CD4-positive, alpha-beta memory T cell (primary cell): Measurements from ENCODE around the gene ARHGAP1. TPM values are rescaled to one million over a fixed set of nuclear protein-coding genes. Genes with fewer than 3 reads are reported as not detected.
"Not testable (repeated sequence)": the region's sequence is repeated elsewhere in the genome, so short reads cannot be mapped to it uniquely, and the experiment has no call there.

ENCODE experiments used
- CTCF ChIA-PET: fragments of 350-600 bp; sonication (Branson Sonifier 250); formaldehyde crosslinking; loops from one replicate; lab custom pipeline; 2021; ENCODE audit warnings: inconsistent platforms; ENCODE audit not compliant: partially characterized antibody; lab: Charles Lee
- POLR2A ChIA-PET: fragments of 350-600 bp; sonication (Branson Sonifier 250); formaldehyde crosslinking; loops from one replicate; lab custom pipeline; 2021; ENCODE audit not compliant: partially characterized antibody; lab: Charles Lee
- DNase-seq, 5 donors: peaks; one replicate each; pipeline versions ENCODE4 v3.0.0 to v3.0.0-alpha.2; 2020 to 2022; ENCODE audit warnings: mixed read lengths in 1 of 5
- H3K27ac ChIP-seq: one replicate; pipeline ENCODE4 v1.7.0; 2013; ENCODE audit warnings: low read depth, low read length
- H3K27me3 ChIP-seq: 2 replicates; pipeline ENCODE4 v1.7.0; 2013; ENCODE audit warnings: mild to moderate bottlenecking, low read length, moderate library complexity; ENCODE audit not compliant: insufficient read depth
- H3K36me3 ChIP-seq: 2 replicates; pipeline ENCODE4 v1.7.0; 2013; ENCODE audit warnings: mild to moderate bottlenecking, low read length, moderate library complexity; ENCODE audit not compliant: insufficient read depth
- H3K4me1 ChIP-seq: 2 replicates; pipeline ENCODE4 v1.7.0; 2013; ENCODE audit warnings: mild to moderate bottlenecking, low read length, moderate library complexity; ENCODE audit not compliant: insufficient read depth
- H3K4me3 ChIP-seq, 2 donors: one replicate each; pipeline ENCODE4 v1.7.0; 2013; ENCODE audit warnings: low read length in 2 of 2, mild to moderate bottlenecking in 1 of 2
- H3K9me3 ChIP-seq, 2 donors: one replicate each; pipeline ENCODE4 v1.7.0; 2013; ENCODE audit warnings: low read length in 2 of 2, control low read depth in 1 of 2; ENCODE audit not compliant: control insufficient read depth in 1 of 2
- H3K27ac Mint-ChIP-seq, 7 donors: one replicate each; pipeline ENCODE4 v1.8.0; 2020 to 2021; ENCODE audit warnings: mixed read lengths in 7 of 7, mild to moderate bottlenecking in 6 of 7, inconsistent platforms in 3 of 7, moderate library complexity in 3 of 7
- H3K27me3 Mint-ChIP-seq, 2 donors: one replicate each; pipeline ENCODE4 v1.8.0; 2020 to 2021; ENCODE audit warnings: mixed read lengths in 2 of 2
- H3K36me3 Mint-ChIP-seq, 2 donors: one replicate each; pipeline ENCODE4 v1.8.0; 2020 to 2021; ENCODE audit warnings: mixed read lengths in 2 of 2, inconsistent platforms in 1 of 2, mild to moderate bottlenecking in 1 of 2
- H3K4me1 Mint-ChIP-seq, 4 donors: one replicate each; pipeline ENCODE4 v1.8.0; 2020 to 2021; ENCODE audit warnings: mixed read lengths in 4 of 4, mild to moderate bottlenecking in 1 of 4
- H3K4me3 Mint-ChIP-seq, 8 donors: one replicate each; pipeline ENCODE4 v1.8.0; 2020 to 2021; ENCODE audit warnings: mixed read lengths in 8 of 8, mild to moderate bottlenecking in 7 of 8, moderate library complexity in 6 of 8, inconsistent platforms in 3 of 8
- H3K9me3 Mint-ChIP-seq, 8 donors: one replicate each; pipeline ENCODE4 v1.8.0; 2020 to 2021; ENCODE audit warnings: mixed read lengths in 8 of 8, mild to moderate bottlenecking in 5 of 8, inconsistent platforms in 3 of 8, moderate library complexity in 1 of 8
- intact Hi-C: fragments of 100-400 bp; cut with micrococcal nuclease; formaldehyde crosslinking; loops from one replicate; pipeline ENCODE4 v1.15.1; 2023
- polyA plus RNA-seq, 2 donors: library from polyadenylated mRNA; unstranded; fragments of 300-500 nt; fragmentation: Illumina TruSeq; gene quantifications; one replicate each; pipeline ENCODE4 v1.2.3, GENCODE V29; 2021
- total RNA-seq, 2 experiments: library from RNA; stranded (reverse); gene quantifications; one replicate each; pipeline ENCODE4 v1.2.3, GENCODE V29; 2021

ARHGAP1 gene
- total and polyA plus RNA-seq, 4 experiments from 2014 or later = 39.0 to 85.8 (median 66.7) TPM

DNA sequence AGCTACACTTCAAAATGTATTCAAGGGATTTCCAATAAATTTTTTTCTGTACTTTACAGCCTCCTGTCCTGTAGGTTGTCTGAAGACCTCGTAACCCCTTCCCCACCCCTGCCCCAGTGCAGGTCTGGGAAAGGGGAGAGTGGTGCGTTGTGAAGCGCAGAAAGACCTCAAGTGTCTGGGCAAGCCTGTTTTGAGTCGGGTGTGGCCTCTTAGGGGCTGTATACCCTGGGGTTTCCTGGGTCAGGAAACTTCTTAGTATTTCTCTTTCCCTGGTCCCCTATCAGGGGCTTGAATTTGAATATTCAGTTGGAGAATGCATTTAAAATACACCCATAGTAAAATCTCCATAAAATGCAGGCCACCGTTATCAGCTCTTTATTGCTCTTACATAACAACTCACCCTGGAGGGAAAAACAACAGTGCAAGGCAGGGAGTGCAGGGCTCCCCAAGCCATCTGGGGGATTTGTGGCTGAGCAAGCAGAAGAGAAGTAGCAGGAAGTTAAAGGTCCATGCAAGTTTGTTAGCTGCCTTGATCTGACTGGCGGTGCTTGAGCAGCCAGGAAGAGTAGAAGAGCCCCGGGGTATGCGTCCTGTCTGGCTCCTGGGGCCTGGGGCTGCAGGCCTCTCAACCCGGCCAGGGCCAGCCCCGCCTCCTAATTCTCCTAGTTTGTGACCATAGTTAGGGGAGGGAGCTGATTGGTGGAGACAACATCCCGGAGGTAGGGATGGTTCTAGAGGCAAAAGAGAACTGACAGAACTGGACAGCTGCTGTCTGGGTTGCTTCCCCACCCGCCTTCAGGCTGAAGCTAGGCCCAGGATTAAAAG is 25.7 kb downstream of the ARHGAP1 start:
- Mint-ChIP-seq H3K27ac (peak overlapping the region; percentile 89 to 97 (median 93)), H3K9me3 (no peaks in the 10 kb centered on the region), H3K4me3 (peak overlapping the region in 7 of 8 donors; percentile 66 to 80 (median 76)), H3K27me3 (no peaks in the 10 kb centered on the region), H3K36me3 (peaks cover 36 to 51% of the 10 kb centered on the region in 2 donors), H3K4me1 (peaks cover 44 to 86% (median 70%) of the 10 kb centered on the region in 4 donors)
- Histone ChIP-seq H3K27ac (peak overlapping the region; percentile 20), H3K27me3 (no peaks in the 10 kb centered on the region), H3K4me3 (no peak overlapping the region), H3K4me1 (peaks cover 78% of the 10 kb centered on the region), H3K36me3 (peaks cover 33% of the 10 kb centered on the region), H3K9me3 (no peaks in the 10 kb centered on the region)
- ChIA-PET POLR2A (interaction anchor here (0.9 to 3.0 kb wide), 9 partner anchors 9 to 1040 kb away, joined by 3 to 41 read pairs (median 5); partner anchors contain the start of genes AGBL2, ARHGAP1, ATG13 and HARBI1), CTCF (interaction anchor here (0.8 to 2.3 kb wide), 4 partner anchors 19 to 323 kb away, joined by 3 to 11 read pairs (median 3); partner anchors contain the start of gene AMBRA1)
- peak in 4 of 5 donors; percentile 27 to 35 (median 31) for DNase-seq
- intact Hi-C loops = no loop called here

DNA sequence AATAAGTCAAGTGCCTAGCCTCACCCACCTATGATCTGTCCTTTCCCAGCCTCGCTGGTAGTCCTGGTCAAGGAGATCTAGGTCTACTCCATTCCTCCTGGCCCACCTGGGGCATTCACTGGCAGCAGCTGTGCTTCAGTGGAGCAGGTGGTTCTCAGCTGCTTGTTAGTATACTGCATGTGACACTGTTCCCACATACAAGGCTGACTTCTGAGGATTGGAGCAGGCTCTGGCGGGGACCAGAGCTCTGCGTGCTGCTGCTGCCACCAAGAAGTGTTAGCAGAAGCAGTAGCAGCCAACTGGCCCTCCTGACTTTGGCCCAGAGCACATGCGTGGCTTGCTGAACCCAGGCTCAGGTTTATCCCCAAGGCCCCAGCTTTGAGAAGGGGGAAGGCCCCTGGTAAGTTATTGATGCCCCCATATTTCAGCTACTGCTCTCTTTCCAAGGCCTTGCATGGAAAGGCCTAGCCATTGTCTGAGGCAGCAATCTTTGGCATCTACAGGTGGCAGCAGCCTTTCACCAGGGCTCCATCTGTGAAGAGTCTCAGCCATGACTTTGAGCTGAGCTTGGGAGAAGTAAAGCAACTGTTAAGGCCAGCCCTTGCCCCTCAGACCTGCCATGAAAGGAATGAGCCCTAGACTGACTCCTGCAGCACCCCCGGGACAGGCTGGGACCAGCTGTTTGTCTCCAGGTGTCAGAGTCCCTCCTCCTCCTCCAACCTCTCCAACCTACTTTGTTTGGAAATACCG is 26.5 kb downstream of the ARHGAP1 start:
- Mint-ChIP-seq H3K27ac (peak overlapping the region; percentile 81 to 97 (median 93)), H3K27me3 (no peaks in the 10 kb centered on the region), H3K4me3 (peak overlapping the region in 3 of 8 donors; percentile 66 to 80 (median 77)), H3K4me1 (peaks cover 49 to 93% (median 78%) of the 10 kb centered on the region in 4 donors), H3K36me3 (peaks cover 42 to 55% of the 10 kb centered on the region in 2 donors), H3K9me3 (no peaks in the 10 kb centered on the region)
- intact Hi-C loops = no loop called here
- Histone ChIP-seq H3K4me3 (no peak overlapping the region), H3K9me3 (no peaks in the 10 kb centered on the region), H3K27ac (peak overlapping the region; percentile 20), H3K27me3 (no peaks in the 10 kb centered on the region), H3K4me1 (peaks cover 85% of the 10 kb centered on the region), H3K36me3 (peaks cover 32% of the 10 kb centered on the region)
- ChIA-PET CTCF (interaction anchor here (0.8 to 2.3 kb wide), 5 partner anchors 20 to 322 kb away, joined by 3 to 11 read pairs (median 3); partner anchors contain the start of genes AMBRA1 and HARBI1), POLR2A (interaction anchor here (0.6 to 3.0 kb wide), 9 partner anchors 8 to 1041 kb away, joined by 3 to 41 read pairs (median 3); partner anchors contain the start of genes AGBL2, ARHGAP1 and ZNF408)
- no peak for DNase-seq

DNA sequence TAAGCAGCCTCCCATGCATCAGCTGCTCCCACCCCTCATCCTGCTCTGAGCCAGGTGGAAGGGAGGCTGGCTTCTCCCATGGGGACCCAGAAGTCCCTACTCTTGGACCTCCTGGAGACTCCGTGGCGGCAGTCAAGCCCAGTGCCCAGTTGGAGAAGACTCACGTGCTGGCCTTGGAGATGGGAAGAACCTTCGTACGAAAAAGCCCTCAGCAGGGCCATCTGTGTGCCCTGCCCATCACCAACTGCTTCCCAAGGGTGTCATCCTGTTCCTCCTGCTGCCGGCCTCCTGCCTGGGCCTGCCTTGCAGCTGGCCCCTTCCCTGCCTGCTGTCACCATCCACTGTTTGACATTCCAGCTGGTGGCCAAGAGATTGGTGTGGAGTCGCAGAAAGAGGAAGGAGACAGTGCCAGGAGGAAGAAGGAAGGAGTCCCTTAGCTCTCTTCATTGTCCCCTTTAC is 28.0 kb downstream of the ARHGAP1 start:
- Histone ChIP-seq H3K27me3 (no peaks in the 10 kb centered on the region), H3K9me3 (no peaks in the 10 kb centered on the region), H3K4me1 (peaks cover 85% of the 10 kb centered on the region), H3K36me3 (peaks cover 37% of the 10 kb centered on the region), H3K4me3 (no peak overlapping the region), H3K27ac (peak overlapping the region; percentile 30)
- CTCF ChIA-PET = interaction anchor here (1.9 to 4.2 kb wide), 4 partner anchors 9 to 54 kb away, joined by 8 to 61 read pairs (median 14); partner anchors contain the start of genes ARHGAP1, ATG13, HARBI1 and ZNF408
- Mint-ChIP-seq H3K4me3 (peak overlapping the region; percentile 27 to 92 (median 77)), H3K27ac (peak overlapping the region; percentile 85 to 96 (median 94)), H3K4me1 (peaks cover 46 to 89% (median 73%) of the 10 kb centered on the region in 4 donors), H3K36me3 (peaks cover 41 to 57% of the 10 kb centered on the region in 2 donors), H3K9me3 (no peaks in the 10 kb centered on the region), H3K27me3 (no peaks in the 10 kb centered on the region)
- POLR2A ChIA-PET = interaction anchor here (0.7 to 3.4 kb wide), 4 partner anchors 16 to 29 kb away, joined by 3 to 85 read pairs (median 6); partner anchors contain the start of genes ARHGAP1 and ZNF408
- intact Hi-C loops = no loop called here
- no peak for DNase-seq

DNA sequence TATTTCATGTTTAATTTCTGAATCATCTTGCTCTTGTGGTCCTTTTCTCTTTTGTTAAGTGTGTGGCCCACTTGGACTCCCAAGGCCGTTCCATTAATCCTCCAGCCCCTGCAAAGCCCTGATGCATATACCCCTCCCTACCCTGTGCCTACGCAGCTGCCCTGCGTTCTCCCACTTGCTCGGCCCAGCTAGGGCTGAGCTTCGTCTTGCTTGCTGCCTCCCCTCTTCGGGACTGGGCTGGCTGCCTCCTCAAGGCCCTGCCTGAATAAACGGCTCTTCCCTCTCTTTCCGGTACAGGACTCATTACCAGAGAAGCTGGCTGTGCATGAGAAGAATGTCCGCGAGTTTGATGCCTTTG is 28.5 kb downstream of the ARHGAP1 start:
- Mint-ChIP-seq H3K36me3 (peaks cover 41 to 57% of the 10 kb centered on the region in 2 donors), H3K4me1 (peaks cover 41 to 84% (median 71%) of the 10 kb centered on the region in 4 donors), H3K27ac (peak overlapping the region; percentile 78 to 96 (median 94)), H3K27me3 (no peaks in the 10 kb centered on the region), H3K9me3 (no peaks in the 10 kb centered on the region), H3K4me3 (peak overlapping the region; percentile 33 to 92 (median 82))
- Histone ChIP-seq H3K27me3 (no peaks in the 10 kb centered on the region), H3K27ac (peak overlapping the region; percentile 30), H3K4me1 (peaks cover 81% of the 10 kb centered on the region), H3K4me3 (no peak overlapping the region), H3K36me3 (peaks cover 41% of the 10 kb centered on the region), H3K9me3 (no peaks in the 10 kb centered on the region)
- DNase-seq = no peak
- ChIA-PET CTCF (interaction anchor here (1.3 to 4.2 kb wide), 7 partner anchors 9 to 54 kb away, joined by 4 to 61 read pairs (median 8); partner anchors contain the start of genes ARHGAP1, ATG13, HARBI1 and ZNF408), POLR2A (interaction anchor here (0.7 to 3.4 kb wide), 6 partner anchors 12 to 55 kb away, joined by 3 to 85 read pairs (median 8); partner anchors contain the start of genes ARHGAP1, ATG13, HARBI1 and ZNF408)
- intact Hi-C loops = loop anchor here (1.0 kb wide), 2 partner anchors 28 to 55 kb away; partner anchors contain the start of genes ARHGAP1, ATG13 and HARBI1

DNA sequence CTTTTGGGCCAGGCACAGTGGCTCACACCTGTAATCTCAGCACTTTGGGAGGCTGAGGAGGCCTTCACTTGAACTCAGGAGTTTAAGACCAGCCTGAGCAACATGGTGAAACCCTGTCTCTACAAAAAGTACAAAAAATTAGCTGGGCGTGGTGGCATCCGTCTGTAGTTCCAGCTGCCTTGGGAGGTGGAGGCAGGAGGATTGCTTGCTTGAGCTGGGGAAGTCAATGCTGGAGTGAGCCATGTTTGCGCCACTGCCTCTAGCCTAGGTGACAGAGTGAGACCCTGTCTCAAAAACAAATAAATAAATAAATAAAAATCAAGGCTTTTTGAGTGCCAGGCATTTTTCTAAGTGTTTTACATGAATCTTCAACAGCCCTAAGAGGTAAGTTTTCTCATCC is 29.9 kb downstream of the ARHGAP1 start:
- H3K27ac Mint-ChIP-seq = peak overlapping the region in 6 of 7 donors; percentile 85 to 96 (median 93)
- ChIA-PET POLR2A (interaction anchor here (0.7 to 3.4 kb wide), 13 partner anchors 10 to 266 kb away, joined by 3 to 85 read pairs (median 6); partner anchors contain the start of genes AMBRA1, ARHGAP1, ATG13 and CSTPP1), CTCF (interaction anchor here (0.6 to 4.2 kb wide), 22 partner anchors 9 to 474 kb away, joined by 3 to 61 read pairs (median 4); partner anchors contain the start of genes ARHGAP1, ATG13, F2 and HARBI1)
- H3K4me1 ChIP-seq = peaks cover 67% of the 10 kb centered on the region
- H3K36me3 ChIP-seq = peaks cover 54% of the 10 kb centered on the region
- H3K27me3 Mint-ChIP-seq, H3K9me3 Mint-ChIP-seq, H3K27me3 ChIP-seq, H3K4me3 ChIP-seq, DNase-seq, intact Hi-C loops, H3K9me3 ChIP-seq: not testable (repeated sequence)
- peaks cover 45 to 66% of the 10 kb centered on the region in 2 donors for H3K36me3 Mint-ChIP-seq
- peak overlapping the region; percentile 30 for H3K27ac ChIP-seq
- H3K4me1 Mint-ChIP-seq = peaks cover 34 to 73% (median 59%) of the 10 kb centered on the region in 4 donors
- H3K4me3 Mint-ChIP-seq = peak overlapping the region in 7 of 8 donors; percentile 81 to 92 (median 85)

DNA sequence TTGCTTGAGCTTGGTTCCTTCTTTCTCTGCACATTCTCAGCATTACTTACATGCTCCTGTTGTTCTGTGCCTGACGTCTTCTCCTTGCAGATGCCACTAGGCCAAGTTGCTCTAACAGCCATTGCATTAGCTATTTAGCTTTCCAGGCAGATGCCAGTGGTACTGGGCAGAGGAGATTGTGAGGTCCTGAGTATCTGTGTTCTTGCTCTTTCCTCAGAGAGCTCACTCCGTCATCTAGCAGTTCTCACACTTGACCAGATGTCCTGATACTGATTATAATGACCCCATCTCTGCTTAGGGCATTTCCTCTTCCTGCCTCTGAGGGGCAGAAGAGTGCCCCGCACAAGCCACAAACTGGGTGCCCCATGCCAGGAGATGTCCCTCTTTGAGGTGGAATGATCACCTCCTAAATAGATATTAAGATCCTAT is 30.7 kb downstream of the ARHGAP1 start:
- DNase-seq = no peak
- ChIA-PET POLR2A (interaction anchor here (1.9 to 3.4 kb wide), 3 partner anchors 19 to 52 kb away, joined by 9 to 85 read pairs (median 11); partner anchors contain the start of genes ARHGAP1, ATG13, HARBI1 and ZNF408), CTCF (interaction anchor here (0.6 to 4.2 kb wide), 13 partner anchors 10 to 475 kb away, joined by 3 to 61 read pairs (median 4); partner anchors contain the start of genes ARHGAP1, ATG13, HARBI1 and ZNF408)
- H3K27me3 Mint-ChIP-seq = no peaks in the 10 kb centered on the region
- Histone ChIP-seq H3K27ac (no peak overlapping the region), H3K36me3 (peaks cover 62% of the 10 kb centered on the region), H3K9me3 (no peaks in the 10 kb centered on the region), H3K27me3 (no peaks in the 10 kb centered on the region), H3K4me3 (no peak overlapping the region), H3K4me1 (peaks cover 59% of the 10 kb centered on the region)
- H3K4me1 Mint-ChIP-seq = peaks cover 29 to 65% (median 51%) of the 10 kb centered on the region in 4 donors
- H3K9me3 Mint-ChIP-seq = peaks cover 0 to 1% (median 0%) of the 10 kb centered on the region in 8 donors
- H3K27ac Mint-ChIP-seq = peak overlapping the region; percentile 55 to 90 (median 85)
- intact Hi-C loops = no loop called here
- H3K36me3 Mint-ChIP-seq = peaks cover 45 to 71% of the 10 kb centered on the region in 2 donors
- peak overlapping the region in 6 of 8 donors; percentile 28 to 70 (median 55) for H3K4me3 Mint-ChIP-seq
